GM13976 (cell line): ENCODE measurements around the gene PUS1.
"Not testable (repeated sequence)": the region's sequence is repeated elsewhere in the genome, so short reads cannot be mapped to it uniquely, and the experiment has no call there.

Experiments
- DNase-seq: peaks from one replicate; pipeline ENCODE4 v3.0.0; 2012; ENCODE audit warnings: low spot score
- in situ Hi-C: fragments of 300-500 bp; cut with MboI; formaldehyde crosslinking; loops from one replicate; pipeline ENCODE4 v1.12.0; 2022; ENCODE audit warnings: low sequenced_read_pairs, mixed read lengths, inconsistent platforms; ENCODE audit not compliant: unreplicated experiment
- TF ChIP-seq, protein P1 (sequence below): IDR thresholded peaks from 2 replicates; pipeline ENCODE4 v1.5.1; 2012; ENCODE audit warnings: borderline replicate concordance, mild to moderate bottlenecking; ENCODE audit not compliant: insufficient read depth; ENCODE audit errors: extremely low read depth, missing control alignments, control extremely low read depth

PUS1 gene

DNA sequence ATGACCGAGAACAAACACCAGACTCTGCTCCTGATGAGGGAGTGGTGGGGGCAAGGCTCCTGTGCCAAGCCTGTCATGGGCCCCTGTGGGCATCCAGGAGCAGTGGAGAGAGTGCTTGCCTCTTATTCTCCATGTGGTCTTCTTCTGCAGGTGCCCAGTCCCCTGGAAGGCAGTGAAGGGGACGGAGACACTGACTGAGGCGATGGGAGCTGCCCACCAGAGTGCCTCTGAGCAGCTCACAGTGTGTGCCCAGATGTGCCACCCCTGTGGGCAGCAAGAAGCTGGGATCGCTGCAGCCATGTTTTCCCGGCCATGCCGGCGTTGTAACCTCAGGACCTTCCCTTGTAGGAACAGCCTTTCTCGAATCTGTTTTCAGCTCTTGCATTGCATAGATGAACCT is 14.3 kb downstream of the PUS1 start:
- no peak for DNase-seq
- TF ChIP-seq, protein P1, sequence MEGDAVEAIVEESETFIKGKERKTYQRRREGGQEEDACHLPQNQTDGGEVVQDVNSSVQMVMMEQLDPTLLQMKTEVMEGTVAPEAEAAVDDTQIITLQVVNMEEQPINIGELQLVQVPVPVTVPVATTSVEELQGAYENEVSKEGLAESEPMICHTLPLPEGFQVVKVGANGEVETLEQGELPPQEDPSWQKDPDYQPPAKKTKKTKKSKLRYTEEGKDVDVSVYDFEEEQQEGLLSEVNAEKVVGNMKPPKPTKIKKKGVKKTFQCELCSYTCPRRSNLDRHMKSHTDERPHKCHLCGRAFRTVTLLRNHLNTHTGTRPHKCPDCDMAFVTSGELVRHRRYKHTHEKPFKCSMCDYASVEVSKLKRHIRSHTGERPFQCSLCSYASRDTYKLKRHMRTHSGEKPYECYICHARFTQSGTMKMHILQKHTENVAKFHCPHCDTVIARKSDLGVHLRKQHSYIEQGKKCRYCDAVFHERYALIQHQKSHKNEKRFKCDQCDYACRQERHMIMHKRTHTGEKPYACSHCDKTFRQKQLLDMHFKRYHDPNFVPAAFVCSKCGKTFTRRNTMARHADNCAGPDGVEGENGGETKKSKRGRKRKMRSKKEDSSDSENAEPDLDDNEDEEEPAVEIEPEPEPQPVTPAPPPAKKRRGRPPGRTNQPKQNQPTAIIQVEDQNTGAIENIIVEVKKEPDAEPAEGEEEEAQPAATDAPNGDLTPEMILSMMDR = no peak
- in situ Hi-C loops = no loop called here

DNA sequence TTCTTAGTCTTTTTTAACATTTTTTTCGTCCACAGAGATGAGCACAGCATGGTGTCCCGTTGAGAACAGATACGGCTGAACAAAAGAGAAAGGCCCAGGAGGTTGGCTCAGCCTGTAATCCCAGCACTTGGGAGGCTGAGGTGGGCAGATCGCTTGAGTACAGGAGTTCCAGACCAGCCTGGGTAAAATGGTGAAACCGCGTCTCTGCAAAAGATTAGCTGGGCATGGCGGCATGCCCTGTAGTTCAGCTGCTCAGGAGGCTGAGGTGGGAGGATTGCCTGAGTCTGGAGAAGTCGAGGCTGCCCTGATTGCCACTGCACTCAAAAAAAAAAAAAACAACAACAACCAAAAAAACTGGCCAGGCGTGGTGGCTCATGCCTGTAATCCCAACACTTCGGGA is 14.8 kb downstream of the PUS1 start:
- DNase-seq = no peak
- TF ChIP-seq, protein P1 = no peak
- in situ Hi-C loops = no loop called here

DNA sequence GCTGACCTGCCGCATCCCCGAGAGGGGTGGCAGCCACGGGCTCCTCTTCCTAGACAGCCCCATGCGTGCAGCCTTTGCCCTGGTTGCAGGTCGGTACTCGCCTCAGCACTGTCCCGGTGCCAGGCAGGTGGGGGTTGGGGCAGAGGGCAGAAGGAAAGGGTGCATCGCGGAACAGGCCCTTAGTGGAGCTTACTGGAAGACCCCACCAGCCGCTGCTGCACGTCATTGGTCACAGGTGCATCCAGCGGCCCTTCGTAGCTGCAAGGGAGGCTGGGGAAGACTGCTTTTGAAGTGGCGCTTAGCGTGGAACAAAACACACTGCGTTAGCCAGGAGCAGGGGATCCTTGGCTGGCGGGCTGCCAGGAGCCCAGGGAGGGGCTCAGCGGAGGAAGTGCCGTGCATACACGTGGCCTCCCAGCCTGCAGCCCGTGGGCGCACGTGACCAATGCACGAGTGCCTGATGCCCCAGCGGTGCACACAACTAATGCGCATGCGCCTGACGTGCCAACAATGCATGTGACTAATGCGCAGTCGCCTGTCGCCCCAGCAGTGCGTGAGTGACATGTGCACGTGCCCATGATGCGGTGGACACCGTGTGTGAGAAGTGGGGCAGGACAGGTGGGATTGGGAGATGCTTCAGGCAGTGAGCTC is 15.7 kb downstream of the PUS1 start:
- in situ Hi-C loops = no loop called here
- DNase-seq = no peak
- TF ChIP-seq, protein P1 = no peak

DNA sequence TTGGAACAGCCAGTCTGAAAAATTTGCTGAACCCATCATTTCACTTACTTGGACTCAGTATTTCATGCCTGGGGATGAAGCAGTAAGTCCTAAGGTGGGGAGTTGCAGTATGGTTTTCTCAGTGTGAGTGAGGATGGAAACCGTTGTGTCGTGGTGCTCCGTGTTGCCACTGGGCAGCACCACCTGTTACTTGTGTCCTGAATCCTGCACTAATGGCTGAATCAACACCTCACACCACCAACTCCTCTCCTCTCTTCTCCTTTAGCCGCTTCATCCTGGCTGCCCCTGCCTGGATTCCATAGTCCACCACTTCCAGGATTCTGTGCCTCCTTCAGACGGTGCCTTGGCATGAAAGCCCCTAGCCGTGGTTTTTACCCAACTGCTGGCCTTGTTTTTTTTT is 17.7 kb downstream of the PUS1 start:
- TF ChIP-seq, protein P1 = no peak
- DNase-seq = no peak
- in situ Hi-C loops = no loop called here

DNA sequence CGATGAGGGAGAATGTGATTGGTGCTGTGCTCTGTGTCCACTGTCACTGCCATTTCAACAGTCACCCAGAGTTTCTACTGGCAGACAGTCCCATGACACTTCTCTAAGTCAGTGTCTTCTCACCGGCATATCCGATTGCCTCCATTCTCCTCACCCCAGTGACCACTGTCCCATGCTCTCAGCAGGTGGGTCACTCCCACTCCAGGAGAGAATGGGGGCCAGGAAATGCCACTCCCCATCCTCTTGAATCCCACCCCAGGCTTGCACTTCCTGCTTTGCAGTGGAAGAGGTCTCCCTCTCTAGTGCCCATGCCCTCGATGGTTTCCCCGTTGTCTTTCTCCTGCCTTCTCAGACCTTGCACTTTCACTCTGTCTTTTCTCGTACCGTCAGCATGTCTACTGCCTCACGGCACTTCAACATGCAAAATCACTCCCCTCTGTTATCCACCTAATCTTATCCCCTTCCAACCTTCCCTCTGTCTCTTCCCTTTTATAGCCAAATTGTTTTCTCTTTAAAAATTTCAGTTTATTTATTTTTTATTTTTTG is 18.5 kb downstream of the PUS1 start:
- no peak for DNase-seq
- in situ Hi-C loops = no loop called here
- TF ChIP-seq, protein P1 = no peak

DNA sequence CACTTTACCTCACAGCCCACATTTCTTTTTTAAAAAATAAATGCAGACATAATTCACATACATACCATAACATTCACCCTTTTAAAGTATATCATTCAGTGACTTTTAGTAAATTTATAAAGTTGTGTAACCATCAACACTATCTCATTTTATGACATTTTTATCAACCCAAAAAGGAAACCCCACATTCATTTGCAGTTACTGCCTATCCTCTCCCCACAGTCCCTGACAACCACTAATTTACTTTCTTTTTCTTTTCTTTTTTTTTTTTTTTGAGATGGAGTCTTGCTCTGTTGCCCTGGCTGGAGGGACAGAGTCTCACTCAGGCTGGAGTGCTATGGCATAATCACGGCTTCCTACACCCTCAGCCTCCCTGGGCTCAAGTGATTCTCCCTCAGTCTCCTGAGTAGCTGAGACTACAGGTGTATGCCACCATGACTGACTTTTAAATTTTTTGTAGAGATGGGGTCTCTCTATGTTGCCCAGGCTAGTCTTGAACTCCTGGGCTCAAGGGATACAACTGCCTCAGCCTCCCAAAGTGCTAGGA is 19.2 kb downstream of the PUS1 start:
- in situ Hi-C loops = no loop called here
- no peak for DNase-seq
- TF ChIP-seq, protein P1 = no peak

DNA sequence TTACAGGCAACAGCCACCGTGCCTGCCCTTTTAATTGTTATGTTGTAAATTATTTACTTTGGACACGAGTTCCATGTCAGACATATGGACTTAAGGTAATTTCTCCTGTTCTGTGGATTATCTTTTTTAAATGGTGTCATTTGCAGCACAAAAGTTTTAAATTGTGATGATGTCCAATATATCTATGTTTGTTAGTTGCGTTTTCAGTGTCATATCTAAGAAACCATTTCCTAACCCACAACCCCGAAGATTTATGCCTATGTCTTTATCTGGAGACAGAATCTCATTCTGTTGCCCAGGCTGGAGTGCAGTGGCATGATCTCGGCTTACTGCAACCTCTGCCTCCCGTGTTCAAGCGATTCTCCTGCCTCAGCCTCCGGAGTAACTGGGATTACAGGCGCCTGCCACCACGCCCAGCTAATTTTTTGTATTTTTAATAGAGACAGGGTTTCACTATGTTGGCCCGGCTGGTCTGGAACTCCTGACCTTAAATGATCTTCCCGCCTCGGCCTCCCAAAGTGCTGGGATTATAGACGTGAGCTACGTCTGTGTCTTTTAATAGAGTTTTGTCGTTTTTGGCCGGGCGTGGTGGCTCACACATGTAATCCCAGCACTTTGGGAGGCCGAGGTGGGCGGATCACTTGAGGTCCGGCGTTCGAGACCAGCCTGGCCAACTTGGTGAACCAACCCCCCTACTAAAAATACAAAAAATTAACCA is 19.8 kb downstream of the PUS1 start:
- in situ Hi-C loops, DNase-seq: not testable (repeated sequence)
